Measurements from ENCODE around the gene SAMD13. TPM values are rescaled to one million over a fixed set of nuclear protein-coding genes. Genes with fewer than 3 reads are reported as not detected.

The SAMD13 gene
- total and polyA plus RNA-seq, 10 of the 15 experiments (the other 5 are each of a cell fraction or from before 2014, with no cell fraction given): 0.81 to 1.9 (median 1.2) TPM; not detected in 1

GRCh38 chr1:84360316-84360715, 58.8 kb downstream of the SAMD13 start (continued):
- TF ChIP-seq E2F8 (IDR thresholded peaks at IDR 0.05; ENCODE audit: low read depth, partially characterized antibody) (no peak), ASH2L (IDR thresholded peaks at IDR 0.05; ENCODE audit: borderline replicate concordance, low read depth) (no peak)

- H3K4me1 ChIP-seq (ENCODE audit: control insufficient read depth, insufficient read depth, low read length): no peaks in the 10 kb centered on the region
- H3K27ac ChIP-seq (ENCODE audit: control insufficient read depth, insufficient read depth): no peak overlapping the region
- no peak overlapping the region for H2AFZ ChIP-seq (ENCODE audit: control insufficient read depth, low read depth, low read length)
- FAIRE-seq (no peak), ATAC-seq (no peak), DNase-seq (ENCODE audit: low read depth, low spot score) (no peak)
- TF ChIP-seq TCF3 (IDR thresholded peaks at IDR 0.05; ENCODE audit: borderline replicate concordance, insufficient read depth, low read depth, low read length) (no peak), RB1 (IDR thresholded peaks at IDR 0.05; ENCODE audit: borderline replicate concordance) (no peak), SREBF2 (IDR thresholded peaks at IDR 0.05; ENCODE audit: low read length) (no peak), PKNOX1 (IDR thresholded peaks at IDR 0.05) (no peak), NFYB (IDR thresholded peaks at IDR 0.05; ENCODE audit: insufficient read depth, low read depth, low read length) (no peak), MAX (IDR thresholded peaks at IDR 0.05; ENCODE audit: low read depth, low read length) (no peak), RAD51 (IDR thresholded peaks at IDR 0.05) (no peak), HDAC2 (IDR thresholded peaks at IDR 0.05) (no peak), BMI1 (IDR thresholded peaks at IDR 0.05; ENCODE audit: borderline replicate concordance) (no peak), ZNF687 (IDR thresholded peaks at IDR 0.05) (no peak), FOS (IDR thresholded peaks at IDR 0.05; ENCODE audit: borderline replicate concordance, extremely low read depth, insufficient read length) (no peak), SIX5 (IDR thresholded peaks at IDR 0.05; ENCODE audit: low read depth, low read length, severe bottlenecking) (no peak), RELA (IDR thresholded peaks at IDR 0.05; ENCODE audit: borderline replicate concordance, partially characterized antibody) (no peak)
- H4K20me1 ChIP-seq (ENCODE audit: control insufficient read depth, insufficient read depth): no peaks in the 10 kb centered on the region
- RAD21 ChIA-PET (ENCODE audit: unreplicated experiment): no interaction called here
- SMC1A ChIA-PET (ENCODE audit: uncharacterized antibody, unreplicated experiment): interaction anchor here (1.5 kb wide), 1 partner anchor 12 kb away, joined by 4 read pairs; no protein-coding TSS in a partner anchor
- H3K27me3 ChIP-seq (replicated peaks in 1 of 2; ENCODE audit: control insufficient read depth in 2 of 2, insufficient read depth in 2 of 2, low read length in 1 of 2): no peaks in the 10 kb centered on the region; a peak in 1 of 4 replicates
- CTCF ChIA-PET: interaction anchor here (1.4 kb wide), 1 partner anchor 13 kb away, joined by 5 read pairs; no protein-coding TSS in a partner anchor
- POLR2A ChIA-PET: no interaction called here
- intact Hi-C loops (cut with micrococcal nuclease; ENCODE audit: unreplicated experiment): no loop called here
- no TSS peak for BruUV-seq (replicated peaks)
- in situ Hi-C loops (cut with MboI): no loop called here
- H3K4me3 ChIP-seq: no peak overlapping the region
- H3K9ac ChIP-seq (ENCODE audit: control insufficient read depth, insufficient read depth, low read length): no peak overlapping the region
- no peaks in the 10 kb centered on the region for H3K9me3 ChIP-seq (replicated peaks; ENCODE audit: control insufficient read depth, insufficient read depth, low read length)
- H3K4me2 ChIP-seq (ENCODE audit: control insufficient read depth, insufficient read depth): no peak overlapping the region
- H3K36me3 ChIP-seq (ENCODE audit: control insufficient read depth in 2 of 2, insufficient read depth in 2 of 2, low read length in 1 of 2): no peaks in the 10 kb centered on the region
- WGBS (ENCODE audit: insufficient coverage, insufficient replicate concordance, low lambda C conversion rate, missing lambda C conversion rate): 37% methylated on average over 3 of the region's 3 CpGs
- H3K79me2 ChIP-seq (ENCODE audit: control insufficient read depth, insufficient read depth, low read length): no peaks in the 10 kb centered on the region
Measured at GRCh38 chr1:84361796-84362195, 60.3 kb downstream of the SAMD13 start.

Data from GM12878 (cell line).